HG03378 (cell line): ENCODE results near the gene BPIFB4.
"Not testable (repeated sequence)": the region's sequence is repeated elsewhere in the genome, so short reads cannot be mapped to it uniquely, and the experiment has no call there.

ENCODE experiments used
- ATAC-seq: cut with Tn5 transposase; IDR thresholded peaks from one replicate; pipeline ENCODE4 v1.9.1; 2021; ENCODE audit warnings: mild to moderate bottlenecking, moderate library complexity; ENCODE audit not compliant: unreplicated experiment

The BPIFB4 gene

DNA sequence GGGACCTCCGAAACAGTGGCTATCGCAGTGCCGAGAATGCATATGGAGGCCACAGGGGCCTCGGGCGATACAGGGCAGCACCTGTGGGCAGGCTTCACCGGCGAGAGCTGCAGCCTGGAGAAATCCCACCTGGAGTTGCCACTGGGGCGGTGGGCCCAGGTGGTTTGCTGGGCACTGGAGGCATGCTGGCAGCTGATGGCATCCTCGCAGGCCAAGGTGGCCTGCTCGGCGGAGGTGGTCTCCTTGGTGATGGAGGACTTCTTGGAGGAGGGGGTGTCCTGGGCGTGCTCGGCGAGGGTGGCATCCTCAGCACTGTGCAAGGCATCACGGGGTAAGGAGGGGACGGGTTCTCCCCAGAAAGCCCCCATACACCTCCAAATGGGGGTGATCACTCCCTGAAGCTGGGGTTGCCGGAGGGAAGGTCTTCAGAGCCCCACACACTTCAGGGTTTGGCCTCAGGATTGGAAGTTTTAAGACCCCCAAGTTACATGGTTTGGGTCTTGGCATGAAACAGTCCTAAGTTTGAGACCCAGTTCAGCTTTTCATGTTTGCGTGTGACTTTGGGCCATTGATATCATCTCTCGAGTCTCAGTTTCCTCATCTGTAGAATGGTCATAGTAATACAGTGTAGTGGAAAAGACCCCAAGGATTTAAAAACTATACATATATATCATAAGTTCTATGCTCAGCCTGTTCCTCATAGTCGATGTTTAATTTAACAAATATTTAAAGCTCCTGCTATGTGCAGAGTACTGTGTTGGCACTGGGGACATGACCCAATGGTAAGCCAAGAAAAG, 4.3 kb downstream of the BPIFB4 start:
- ATAC-seq, result no peak

DNA sequence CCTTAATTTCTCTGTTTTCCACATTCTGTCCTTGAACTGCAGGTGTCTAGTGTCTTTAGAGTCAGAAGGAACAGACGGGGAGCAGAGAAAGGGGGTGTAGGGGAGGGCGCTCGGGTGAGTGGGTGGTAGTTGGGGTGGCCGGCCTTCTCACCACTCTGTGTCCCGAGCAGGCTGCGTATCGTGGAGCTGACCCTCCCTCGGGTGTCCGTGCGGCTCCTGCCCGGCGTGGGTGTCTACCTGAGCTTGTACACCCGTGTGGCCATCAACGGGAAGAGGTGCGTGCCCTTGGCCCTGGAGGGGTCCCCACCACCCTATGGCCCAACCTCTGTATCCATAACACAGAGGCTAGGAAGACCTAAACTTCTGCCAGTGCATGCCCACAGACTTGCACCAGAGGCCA, 5.3 kb downstream of the BPIFB4 start:
- no peak for ATAC-seq

DNA sequence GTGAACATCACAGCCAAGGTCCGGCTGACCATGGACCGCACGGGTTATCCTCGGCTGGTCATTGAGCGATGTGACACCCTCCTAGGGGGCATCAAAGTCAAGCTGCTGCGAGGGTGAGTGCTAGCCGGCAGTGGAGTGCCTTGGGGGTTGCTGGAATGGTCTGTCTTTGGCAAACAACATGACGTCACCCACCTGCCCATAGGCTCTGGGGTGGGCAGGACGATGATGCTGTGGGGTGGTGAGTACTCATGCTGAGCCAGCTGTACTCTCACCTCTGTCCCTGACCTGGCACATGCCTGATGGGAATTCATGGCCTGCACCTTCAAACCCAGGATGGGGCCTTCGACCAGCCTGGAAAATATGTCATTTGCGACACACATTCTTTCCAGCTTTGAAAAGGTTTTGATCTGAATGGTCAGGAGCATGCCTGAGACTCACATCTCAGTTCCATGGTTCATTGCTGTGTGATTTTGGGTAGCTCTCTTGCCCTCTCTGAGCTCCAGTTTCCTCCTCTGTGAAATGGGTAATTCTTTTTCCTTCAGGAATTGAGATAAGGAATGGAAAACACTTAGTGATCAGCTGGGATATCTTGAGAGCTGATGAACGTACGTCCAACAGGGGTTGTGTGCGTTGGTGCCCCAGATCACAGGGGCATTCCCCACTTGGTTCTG, 6.7 kb downstream of the BPIFB4 start:
- no peak for ATAC-seq

DNA sequence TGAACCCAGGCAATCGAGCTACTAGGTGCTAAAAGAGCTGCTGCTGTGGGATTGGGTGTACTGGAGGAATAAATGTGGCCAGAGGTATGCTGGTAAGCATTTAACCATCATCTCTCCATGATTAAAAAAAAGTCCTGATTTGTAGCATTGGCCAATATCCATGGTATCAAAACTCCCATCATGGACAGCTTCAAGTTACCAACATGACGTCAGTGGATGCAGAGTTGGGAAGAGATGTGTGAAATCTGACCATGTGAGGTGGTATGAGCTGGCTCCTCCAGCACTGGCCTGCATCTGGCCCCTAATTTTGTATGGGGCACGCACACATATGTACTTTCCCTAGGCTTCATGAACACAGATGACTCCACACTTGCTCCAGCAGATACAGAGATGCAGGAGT, 11.7 kb downstream of the BPIFB4 start:
- no peak for ATAC-seq

DNA sequence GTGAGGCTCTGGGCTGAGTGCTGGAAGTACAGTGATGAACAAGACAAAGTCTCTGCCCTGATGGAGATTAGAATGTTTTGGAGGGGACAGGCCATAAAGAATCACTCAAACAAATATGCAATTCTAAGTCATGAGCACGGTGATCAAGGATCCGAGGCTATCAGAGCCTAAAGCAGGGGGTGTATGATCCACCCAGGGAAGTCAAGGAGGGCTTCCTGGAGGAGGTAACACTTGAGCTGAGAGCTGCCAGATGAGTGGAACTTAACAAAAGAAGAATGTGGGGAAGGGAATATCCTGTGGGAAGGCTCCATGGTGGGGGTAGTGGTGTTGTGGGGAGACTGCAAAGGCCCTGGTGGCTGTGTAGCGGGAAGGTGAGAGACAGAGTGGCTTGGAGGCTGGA, 12.2 kb downstream of the BPIFB4 start:
- ATAC-seq, result no peak

DNA sequence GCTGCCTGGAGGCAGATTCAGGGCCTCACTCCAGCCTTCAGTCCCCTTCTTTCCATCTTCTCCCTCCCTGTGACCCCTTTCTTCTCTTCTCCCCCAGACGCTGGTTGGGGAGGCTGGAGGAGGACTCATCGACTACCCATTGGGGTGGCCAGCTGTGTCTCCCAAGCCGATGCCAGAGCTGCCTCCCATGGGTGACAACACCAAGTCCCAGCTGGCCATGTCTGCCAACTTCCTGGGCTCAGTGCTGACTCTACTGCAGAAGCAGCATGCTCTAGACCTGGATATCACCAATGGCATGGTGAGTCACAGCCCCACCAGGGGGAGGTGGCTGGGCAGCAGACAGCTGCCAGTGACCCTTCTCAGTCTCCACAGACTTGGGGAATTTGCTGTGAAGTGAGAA, 12.9 kb downstream of the BPIFB4 start:
- ATAC-seq, result no peak

DNA sequence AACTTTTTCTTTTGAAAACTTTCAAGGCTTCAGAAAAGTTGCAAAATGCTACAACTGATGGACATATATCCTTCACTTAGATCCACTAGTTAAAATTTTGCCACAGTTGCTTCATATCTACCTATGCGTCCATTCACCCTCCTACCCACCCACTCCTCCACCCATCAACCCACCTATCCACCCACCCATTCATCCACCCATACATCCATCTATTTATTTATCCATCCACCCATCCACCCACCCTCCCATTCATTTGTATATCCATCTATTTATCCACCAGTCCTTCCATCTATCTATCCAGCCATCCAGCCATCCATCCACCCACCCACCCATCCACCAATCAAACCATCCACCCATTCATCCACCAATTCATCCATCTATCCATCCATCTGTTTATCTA, 13.6 kb downstream of the BPIFB4 start:
- no peak for ATAC-seq

DNA sequence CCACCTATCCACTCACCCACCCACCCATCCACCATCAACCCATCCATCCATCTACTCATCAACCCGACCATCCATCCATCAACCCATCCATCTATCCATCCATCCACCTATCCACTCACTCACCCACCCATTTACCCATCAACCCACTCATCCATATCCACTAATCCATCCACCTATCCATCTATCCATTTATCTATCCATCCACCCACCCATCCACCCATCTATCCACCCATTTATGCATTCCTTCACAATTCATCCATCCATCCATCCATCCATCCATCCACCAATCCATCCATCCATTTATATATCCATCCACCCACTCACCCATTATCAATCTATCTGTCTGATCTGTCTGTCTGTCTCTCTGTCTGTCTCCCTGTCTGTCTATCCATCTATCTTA, 14.1 kb downstream of the BPIFB4 start:
- no peak for ATAC-seq

DNA sequence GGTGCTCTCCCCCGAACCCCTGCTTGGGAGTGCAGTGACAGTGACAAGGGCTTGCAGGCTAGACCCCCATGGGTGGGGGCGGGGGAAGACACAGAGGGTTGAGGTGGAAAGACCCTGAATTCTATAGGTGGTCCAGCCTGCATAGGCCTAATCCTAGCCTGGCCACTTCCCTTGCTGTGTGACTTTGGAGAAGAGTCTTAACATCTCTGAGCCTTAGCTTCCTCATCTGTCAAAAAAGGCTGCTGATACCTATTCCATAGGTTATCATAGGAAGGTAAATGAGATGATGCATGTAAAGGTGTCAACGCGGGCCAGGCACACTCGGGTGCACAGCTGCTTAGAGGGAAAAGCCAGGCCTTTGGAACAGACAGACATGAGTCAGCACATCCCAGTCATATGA, 15.8 kb downstream of the BPIFB4 start:
- ATAC-seq, result no peak

DNA sequence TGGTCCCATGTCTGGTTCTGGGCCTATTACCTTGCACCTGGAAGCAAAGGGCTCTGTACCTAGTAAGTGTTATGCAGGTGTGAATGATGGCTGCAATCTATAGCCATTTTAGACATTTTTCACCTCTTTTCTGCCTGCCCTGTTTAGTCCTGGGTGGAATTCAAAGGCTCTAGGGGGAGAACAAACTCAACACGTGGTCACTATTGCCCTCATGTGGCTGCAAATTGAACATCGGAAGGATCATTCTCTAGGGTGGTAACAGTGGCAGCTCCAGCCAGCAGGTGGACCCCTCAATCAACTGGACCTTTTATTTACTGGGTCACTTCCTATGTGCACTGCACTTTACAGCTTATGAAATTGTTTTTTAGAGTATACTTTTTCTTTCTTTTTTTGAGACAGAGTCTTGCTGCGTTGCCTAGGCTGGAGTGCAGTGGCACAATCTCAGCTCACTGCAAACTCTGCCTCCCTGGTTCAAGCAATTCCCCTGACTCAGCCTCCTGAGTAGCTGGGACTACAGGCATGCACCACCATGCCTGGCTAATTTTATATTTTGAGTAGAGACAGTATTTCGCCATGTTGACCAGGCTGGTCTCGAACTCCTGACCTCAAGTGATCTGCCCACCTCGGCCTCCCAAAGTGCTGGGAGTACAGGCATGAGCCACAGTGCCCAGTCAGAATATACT, 16.6 kb downstream of the BPIFB4 start:
- ATAC-seq, result not testable (repeated sequence)

DNA sequence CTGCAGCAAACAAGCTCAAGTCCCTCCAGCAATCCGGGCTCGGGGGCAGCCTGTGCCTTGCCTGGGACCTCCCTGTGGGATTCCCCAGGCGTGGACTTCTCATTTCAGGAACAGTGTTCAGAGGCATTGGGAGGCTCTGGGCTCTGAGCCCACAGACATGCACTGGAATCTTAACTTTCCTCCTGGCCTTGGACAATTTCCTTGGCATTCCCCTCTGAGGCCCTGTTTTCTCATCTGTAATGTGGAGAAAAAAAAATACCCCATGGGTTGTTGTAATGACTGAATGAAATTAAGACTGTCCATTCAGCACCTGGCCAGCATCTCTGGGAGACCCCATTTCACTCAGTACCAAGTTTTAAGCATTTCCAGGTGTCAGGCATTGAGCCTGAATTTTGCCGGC, 17.6 kb downstream of the BPIFB4 start:
- ATAC-seq, result no peak

DNA sequence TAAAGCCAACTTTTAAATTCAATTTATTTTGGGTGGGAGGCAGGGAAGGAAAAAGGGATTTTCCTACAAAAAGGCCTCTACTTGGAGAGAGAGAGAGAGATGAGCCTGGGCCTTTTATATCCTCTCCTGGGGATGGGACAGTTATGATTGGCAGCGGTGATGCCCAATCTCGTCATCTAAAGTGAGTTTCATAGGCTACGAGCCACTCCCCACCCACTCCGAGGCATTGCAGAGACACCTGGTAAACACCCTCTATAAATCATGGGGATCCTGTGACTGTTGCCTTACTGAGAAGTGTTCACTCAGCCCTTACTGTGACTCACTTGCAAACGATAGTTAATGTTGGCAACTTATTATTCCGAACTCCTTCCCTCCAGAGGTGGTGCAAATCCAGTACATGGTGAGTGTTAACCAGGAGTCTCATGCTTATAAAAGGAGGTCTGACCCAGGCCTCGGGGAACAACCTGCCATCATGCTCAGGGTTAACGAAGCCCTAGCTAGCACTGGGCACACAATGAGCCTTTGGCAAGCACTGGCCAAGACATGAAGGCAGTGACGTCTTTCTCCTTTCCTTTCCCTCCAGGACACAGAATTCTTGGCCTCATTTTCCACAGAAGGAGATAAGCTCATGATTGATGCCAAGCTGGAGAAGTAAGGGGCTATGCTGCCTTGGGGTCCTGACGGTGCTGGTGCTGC, 20.5 kb downstream of the BPIFB4 start:
- no peak for ATAC-seq

DNA sequence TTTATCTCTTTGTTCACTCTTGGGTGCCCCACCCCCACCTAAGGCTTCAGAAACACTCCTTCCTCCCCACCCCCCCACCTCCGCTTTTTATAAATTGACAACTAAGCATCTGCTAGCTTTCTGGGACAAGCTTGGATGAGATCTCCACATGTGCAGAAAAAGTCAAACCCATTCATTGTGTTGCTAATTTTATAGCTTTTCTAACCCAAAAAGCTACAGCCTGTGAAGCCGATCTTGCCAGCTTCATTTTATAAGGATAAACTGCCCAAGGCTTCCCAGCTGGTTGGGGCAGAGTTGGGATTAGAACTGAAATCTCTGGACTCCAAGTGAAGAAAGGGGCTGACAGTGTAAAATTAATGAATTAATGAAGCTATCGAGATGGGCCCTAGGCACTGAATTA, 24.1 kb downstream of the BPIFB4 start:
- ATAC-seq, result no peak

DNA sequence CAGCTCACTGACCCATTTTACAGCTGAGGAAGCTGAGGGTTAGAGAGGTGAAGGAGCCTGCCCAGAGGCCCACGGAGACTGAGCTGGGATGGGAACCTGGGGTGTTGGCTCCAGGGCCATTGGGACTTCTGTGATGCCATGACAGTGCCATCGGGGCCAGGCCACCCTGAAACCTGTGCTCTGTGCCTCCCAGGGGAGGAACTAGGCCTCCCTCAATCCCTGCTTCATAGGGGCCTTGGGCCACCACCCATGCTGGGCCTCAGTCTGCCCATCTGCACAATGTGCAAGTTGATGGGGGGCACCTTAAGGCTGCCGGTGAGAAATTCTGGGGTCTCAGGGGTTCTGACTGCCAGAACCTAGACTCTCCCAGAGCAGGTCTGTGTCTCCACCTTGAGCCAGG, 24.9 kb downstream of the BPIFB4 start:
- ATAC-seq, result no peak

DNA sequence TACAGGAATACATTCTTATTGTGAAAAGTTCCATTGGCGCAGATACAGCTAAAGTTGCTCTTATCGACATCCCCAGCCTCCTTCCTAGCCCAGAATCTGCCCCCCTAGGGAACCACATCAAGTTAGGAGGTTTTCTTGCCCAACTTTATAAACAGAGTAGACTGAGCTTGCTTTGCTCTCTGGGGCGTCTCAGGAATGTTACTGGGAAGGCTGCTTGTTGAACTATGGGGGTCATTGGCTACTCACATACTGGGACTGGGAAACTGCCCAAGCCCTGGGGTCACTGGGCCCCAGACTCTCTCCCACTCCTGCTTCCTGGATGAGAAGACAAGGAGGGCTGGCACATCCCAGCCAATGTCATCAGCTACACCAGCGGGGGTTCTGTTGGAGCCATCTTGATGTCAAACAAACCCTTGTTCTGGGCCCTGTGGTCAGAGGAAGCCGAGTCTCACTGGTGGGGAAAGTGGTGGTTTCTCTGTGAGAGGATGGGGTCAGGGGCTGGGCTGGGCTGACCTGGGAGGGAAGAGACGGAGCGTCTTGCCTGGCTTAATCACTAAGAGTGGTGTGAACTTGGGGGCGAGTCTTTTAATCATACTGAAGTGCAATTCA, 26.0 kb downstream of the BPIFB4 start:
- ATAC-seq, result no peak

DNA sequence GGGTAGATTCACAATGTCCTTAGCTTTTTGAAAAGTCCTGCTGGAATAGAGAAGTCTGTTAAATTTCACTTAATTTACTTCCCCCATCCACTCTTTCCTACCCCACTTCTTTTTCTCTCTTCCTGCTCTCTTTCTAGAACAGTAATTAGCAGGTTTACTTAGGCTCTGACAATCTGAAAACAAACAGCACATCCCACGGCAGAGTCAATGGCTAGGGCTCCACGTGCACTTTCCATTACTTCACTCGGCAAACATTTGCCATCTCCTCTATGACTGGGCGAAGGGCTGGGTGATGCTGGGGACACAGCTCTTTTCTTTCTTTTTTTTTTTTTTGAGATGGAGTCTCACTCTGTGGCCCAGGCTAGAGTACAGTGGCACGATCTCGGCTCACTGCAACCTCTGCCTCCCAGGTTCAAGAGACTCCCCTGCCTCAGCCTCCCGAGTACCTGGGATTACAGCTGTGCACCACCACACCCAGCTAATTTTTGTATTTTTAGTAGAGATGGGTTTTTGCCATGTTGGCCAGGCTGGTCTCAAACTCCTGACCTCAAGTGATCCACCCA, 26.7 kb downstream of the BPIFB4 start:
- ATAC-seq, result not testable (repeated sequence)

DNA sequence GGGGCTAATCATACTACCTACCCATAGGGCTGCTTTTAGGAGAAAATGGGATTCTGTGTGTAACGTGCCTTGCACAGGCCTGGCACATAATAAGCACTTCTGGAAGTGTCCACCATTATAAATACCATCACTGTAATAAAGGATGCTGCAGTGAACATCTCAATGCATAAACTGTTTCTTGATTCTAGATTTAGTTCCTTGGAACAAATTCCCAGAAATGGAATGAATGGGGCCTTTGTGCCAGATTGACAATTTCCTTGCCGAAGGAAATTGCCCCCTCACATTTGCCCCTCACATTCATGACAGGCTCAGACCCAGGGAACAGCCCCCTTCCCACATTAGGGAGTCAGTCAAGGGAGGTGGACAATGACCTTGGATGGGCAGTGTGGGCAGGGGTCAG, 29.2 kb downstream of the BPIFB4 start:
- ATAC-seq, result no peak

DNA sequence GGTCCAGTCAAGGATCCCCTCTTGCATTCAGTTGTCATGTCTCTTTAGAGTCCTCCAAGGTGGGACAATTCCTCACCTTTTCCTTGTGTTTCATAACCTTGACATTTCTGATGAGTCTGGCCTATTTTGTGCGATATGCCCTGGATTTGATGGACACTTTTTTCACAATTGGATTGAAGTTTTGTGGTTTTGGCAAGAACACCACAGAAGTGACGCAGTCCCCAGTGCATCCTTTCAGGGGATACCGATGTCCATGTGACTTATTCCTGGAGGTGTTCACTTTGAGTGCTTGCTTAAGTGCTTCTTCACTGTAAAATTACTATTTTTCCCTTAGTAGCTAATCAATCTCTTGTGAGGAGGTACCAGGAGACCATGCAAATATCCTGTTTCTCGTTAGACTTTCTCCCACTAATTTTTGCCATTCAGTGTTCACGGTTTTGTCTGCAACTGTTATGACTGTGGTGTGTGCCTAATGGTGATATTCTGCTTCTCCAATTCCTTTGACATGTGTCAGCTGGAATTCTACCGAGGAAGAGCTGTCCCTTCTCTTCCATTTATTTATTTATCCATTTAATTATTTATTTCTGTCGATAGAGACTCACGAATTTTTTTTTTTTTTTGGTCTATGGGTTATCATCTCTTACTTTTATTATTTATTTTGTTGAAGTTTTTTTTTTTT, 30.8 kb downstream of the BPIFB4 start:
- no peak for ATAC-seq

DNA sequence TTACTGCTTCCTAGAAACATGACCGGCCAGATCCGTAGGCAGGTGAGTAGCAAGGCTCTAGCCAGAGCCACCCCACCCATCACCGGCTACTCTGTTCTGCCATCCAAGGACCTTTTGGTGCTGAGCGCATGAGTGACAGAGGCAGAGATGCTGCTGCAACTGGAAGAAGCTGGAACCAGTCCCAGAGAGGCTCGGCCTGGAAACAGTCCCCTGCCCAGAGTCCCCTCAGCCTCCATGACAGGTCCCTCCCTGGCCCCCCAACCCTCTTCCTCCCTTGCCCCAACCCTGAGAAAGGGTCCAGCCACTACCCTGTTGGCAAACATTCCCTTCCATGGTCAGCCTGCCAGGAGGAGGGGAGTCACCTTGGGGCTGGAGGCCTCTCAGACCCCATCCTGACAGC, 31.9 kb downstream of the BPIFB4 start:
- no peak for ATAC-seq
